ENCODE measurements around the gene HOXA6.

- TF ChIP-seq EZH2 (IDR thresholded peaks at IDR 0.05; ENCODE audit: borderline replicate concordance, low read depth, low read length, severe bottlenecking) (no peak), CTCF (IDR thresholded peaks at IDR 0.05; ENCODE audit: borderline replicate concordance, extremely low read depth, low read length, poor library complexity, severe bottlenecking) (no peak)
Observed at GRCh38 chr7:27123477-27124053, 24.0 kb downstream of the HOXA6 start.

All from DND-41 (cell line).